GM12865 (cell line): Measurements from ENCODE around the gene SLC38A2.

ENCODE experiments used
- DNase-seq: peaks from one replicate; pipeline ENCODE4 v3.0.0; 2010; ENCODE audit warnings: low read depth
- H3K4me3 ChIP-seq: 2 replicates; pipeline ENCODE4 v1.5.1; 2011; ENCODE audit warnings: mild to moderate bottlenecking, low read depth, low read length, control low read depth
- CTCF ChIP-seq: IDR thresholded peaks from 2 replicates; pipeline ENCODE4 v1.5.1; 2011; ENCODE audit warnings: low read length, control low read depth, low read depth, inconsistent platforms; ENCODE audit not compliant: insufficient read depth; ENCODE audit errors: missing control alignments

Gene SLC38A2

GRCh38 chr12:46320731-46321130, 51.8 kb downstream of the SLC38A2 start:
- no peak for TF ChIP-seq CTCF
- no peak overlapping the region for H3K4me3 ChIP-seq
- no peak for DNase-seq

- H3K4me3 ChIP-seq, result no peak overlapping the region
- no peak for DNase-seq
- TF ChIP-seq CTCF, result no peak
Observed at GRCh38 chr12:46318037-46318436, 54.5 kb downstream of the SLC38A2 start.
